HG03442 (cell line): ENCODE measurements around the gene HS1BP3.

Source experiments
- ATAC-seq: cut with Tn5 transposase; IDR thresholded peaks from one replicate; pipeline ENCODE4 v1.9.1; 2021; ENCODE audit warnings: mild to moderate bottlenecking, moderate library complexity; ENCODE audit not compliant: unreplicated experiment

The HS1BP3 gene

DNA sequence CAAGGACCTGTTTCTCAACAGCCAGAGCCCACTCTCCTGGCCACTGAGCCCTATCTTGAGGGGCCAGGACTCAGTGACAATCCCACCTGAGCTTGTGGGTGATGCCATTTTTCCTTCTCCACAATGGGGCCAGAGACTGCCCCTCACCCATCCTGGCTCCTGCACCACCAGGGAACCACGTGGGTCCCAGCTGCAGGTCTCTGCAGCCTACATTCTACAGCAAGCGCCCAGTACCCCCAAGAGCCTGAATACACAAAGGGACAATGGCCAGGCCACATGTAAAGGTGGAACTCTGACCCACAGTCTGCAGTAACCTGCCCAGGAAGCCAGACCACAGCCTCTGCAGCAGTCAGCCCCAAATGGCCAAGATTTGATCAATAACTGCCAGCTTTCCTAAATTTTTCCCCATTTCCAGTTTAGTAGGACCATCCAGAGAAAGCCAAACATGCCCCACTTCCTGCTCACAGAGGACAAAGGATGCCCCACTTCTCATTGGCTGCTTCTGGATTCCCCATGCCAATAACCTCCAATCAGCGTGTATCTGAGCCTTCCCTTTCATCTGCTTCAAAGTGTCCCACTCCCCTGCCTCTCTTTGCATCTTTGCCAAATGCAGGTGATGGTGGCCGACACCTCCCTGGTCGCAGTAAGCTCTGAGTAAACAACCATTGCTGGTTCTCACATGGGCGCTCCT is 19.1 kb downstream of the HS1BP3 start:
- ATAC-seq, result no peak

GRCh38 chr2:20630967-20631366 is 19.9 kb downstream of the HS1BP3 start:
- ATAC-seq, result no peak

DNA sequence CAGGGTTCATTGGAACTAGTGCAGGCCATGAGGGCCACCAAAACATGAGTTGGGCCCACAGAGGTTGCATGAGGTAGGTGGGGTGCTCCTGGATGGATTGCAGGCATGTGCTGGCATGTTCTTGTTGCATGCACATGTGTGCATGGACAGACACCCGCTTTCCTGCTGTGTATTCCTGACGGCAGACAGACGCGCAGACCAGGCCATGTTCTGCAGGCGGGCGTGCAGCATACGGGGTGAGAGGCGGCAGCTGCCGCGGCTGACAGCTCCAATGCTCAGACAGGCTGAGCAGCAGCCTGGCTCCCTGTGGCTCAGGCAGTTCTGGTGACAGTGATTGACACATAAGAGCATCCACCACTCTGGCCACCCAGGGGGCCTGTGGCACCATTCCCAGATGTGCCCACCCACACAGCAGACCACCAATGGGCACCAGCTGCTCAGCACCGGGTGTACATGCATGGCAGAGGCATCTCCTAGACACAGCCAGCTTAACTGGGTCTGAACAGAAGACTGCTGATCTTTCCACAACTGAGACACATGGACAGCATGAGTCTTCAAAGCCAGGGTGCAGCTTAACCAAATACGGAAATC is 21.2 kb downstream of the HS1BP3 start:
- ATAC-seq, result no peak

- ATAC-seq, result no peak
These were observed 21.7 kb downstream of the HS1BP3 start for GRCh38 chr2:20629181-20629580.

- no peak for ATAC-seq
These were observed 23.1 kb downstream of the HS1BP3 start for GRCh38 chr2:20627712-20628380.

- ATAC-seq, result no peak
These were observed 24.0 kb downstream of the HS1BP3 start for GRCh38 chr2:20626698-20627513.

DNA sequence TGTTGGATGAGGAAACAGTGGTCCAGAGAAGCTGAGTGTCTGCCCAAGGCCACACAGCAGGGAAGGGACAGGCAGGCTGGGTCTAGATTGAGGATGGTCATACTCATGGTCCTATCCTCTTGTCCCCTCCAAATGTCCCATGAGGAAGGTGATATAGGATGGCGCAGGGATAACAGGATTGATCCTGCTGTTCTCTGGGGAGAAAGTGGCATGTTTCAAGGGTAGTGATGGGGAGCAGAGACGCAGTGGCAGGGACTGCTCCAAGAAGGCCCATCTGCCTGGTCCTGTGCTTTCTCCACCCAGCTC is 24.6 kb downstream of the HS1BP3 start:
- ATAC-seq, result no peak

DNA sequence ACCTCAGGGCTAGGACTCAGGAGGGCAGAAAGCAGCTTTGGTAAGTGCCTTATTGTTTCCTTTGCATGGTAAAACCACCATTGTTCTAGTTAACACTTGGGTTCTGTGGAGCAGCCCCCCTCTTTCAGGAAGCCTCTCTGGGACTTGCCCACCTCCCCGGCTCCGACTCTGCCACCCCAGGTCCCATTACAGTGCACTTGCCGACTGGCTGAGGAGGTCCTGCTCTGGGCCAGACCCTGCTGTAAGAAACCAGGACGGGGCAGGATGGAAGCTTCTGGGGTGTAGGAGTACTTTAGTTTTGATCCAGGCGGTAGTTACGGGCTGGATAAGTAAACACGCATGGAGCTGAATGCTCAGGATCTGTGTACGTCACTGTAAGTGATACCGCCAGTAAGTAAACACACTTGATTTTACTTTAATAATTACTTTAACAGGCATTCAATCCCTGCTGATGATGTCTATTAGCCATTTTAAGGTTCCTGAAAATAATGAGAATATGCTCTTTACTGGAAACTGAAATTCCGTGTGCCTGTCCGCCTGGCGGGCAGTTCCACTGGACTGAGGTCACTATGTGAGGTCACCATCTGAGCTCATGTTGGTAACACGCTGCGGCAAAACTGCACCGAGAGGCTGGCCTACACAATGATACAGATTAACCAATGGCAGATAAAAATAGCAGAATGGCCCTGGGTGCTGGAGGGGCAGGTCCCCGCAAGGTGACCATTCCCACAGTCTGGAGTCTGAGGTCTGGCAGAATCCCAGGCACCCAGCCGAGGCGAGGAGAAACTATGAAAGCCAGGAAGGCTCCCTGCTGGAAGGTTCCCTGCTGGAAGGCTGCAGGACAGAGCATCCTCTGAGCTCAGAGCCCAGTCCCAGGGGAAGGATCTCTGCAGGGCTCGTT is 25.2 kb downstream of the HS1BP3 start:
- no peak for ATAC-seq

DNA sequence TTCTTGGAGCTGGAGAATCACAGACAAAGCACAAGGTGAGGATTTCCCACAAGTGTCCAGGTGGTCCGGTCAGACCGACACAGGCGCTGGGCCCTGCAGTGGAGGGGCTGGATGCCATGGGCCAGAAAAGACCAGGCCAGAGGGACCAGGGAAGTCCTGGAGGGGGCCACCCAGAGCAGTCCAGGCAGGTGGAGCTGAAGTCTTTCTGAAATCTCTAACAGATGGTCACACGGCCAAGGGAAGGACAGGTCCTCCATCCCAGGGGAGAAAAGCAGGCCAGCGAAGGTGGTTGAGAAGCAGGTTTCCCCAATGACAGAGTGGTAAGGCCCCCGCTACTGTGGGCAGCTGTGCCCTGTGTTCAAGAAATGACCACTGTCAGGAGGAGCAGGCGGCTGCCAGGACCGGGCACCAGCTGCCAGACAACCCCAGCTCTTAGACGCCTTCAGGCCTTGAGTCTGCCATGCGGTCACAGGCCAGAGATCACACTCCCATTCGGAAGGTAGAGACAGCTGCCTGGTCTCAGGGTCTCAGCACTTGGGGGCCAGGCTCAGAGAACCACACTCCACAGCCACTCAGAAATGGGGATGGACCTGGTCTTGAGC is 25.9 kb downstream of the HS1BP3 start:
- no peak for ATAC-seq

GRCh38 chr2:20624156-20624883 is 26.6 kb downstream of the HS1BP3 start:
- no peak for ATAC-seq

GRCh38 chr2:20623741-20624155 is 27.1 kb downstream of the HS1BP3 start:
- no peak for ATAC-seq

DNA sequence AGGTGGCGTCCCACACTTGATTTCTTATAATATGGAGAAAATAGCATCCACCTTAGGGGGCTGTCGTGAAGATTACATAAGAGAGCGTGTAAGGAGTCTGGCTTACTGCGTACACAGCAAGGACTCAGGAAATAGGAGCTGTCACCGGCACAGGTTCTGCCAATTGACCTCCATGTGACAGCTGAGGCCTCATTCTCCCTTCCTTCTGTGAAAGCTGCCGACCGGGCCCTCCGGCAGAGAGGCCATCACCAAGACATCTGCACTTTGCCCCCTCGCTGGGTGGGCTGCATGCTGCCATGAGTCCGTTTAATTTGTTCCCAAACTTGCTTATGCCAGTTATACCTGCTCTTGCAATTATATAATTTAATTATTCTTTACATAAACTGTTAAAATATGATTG is 27.7 kb downstream of the HS1BP3 start:
- ATAC-seq, result no peak

- no peak for ATAC-seq
These were observed 28.2 kb downstream of the HS1BP3 start for GRCh38 chr2:20622731-20623130.

- ATAC-seq, result no peak
These were observed 28.6 kb downstream of the HS1BP3 start for GRCh38 chr2:20622296-20622686.

- no peak for ATAC-seq
These were observed 29.3 kb downstream of the HS1BP3 start for GRCh38 chr2:20621366-20622295.

DNA sequence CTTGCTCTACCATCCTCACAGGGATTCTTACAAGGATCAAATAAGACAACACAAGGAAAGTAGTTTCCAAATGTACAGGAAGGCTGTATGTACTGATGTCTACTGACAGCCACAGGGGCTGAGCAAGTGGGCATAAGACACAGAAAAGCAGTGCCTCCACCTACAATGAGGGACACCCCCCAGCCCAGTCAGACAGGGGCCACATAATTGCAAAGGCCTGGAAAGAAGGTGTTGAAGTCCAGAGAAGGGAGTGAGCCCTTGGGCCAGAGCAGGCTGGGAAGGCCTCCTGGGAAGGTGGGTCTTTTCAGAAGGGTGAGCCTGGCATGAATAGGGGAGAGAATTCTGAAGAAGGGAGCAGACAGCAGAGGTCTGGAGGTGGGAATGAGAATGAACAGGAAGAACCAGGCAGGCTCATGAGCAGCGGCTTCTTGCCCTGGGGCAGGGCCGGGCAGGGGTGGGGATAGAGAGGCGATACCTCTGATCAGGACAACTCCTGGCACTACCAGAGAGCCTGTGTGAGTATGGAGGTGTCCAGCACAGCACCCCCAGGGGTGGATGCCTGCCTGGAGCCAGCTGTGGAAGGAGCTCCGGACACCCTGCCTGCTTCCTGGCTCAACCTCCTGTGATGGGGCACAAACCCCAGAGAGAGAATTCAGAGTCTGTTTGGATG is 30.1 kb downstream of the HS1BP3 start:
- ATAC-seq, result no peak

DNA sequence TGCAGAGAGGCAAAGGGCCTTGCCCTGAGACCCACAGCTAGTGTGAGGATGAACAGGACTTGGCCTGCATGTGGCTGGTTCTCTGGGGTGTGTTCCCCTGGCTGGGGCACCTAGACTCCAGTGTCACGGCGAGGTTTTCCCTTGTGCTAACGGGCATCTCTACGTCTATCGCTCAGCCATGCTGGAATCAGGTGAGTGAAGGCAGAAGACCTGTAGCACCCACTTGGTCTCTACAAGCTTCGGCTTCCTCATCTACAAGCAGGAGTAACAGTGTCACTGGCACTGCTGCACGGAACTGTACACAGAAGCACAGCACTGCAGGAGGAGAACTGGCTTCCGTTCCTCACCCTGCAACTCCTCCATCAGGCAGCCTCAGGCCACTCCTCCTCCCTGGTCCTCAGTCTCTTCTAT is 30.6 kb downstream of the HS1BP3 start:
- no peak for ATAC-seq

- no peak for ATAC-seq
These were observed 31.3 kb downstream of the HS1BP3 start for GRCh38 chr2:20619624-20620024.
